HL-60 (cell line): ENCODE data around the gene SF3B3.

Source experiments
- GABPA ChIP-seq: IDR thresholded peaks from 2 replicates; pipeline ENCODE4 v1.6.1; 2012; ENCODE audit warnings: low read depth
- POLR2AphosphoS5 ChIP-seq: IDR thresholded peaks from 2 replicates; pipeline ENCODE4 v1.6.1; 2012; ENCODE audit warnings: low read depth
- SPI1 ChIP-seq: IDR thresholded peaks from 2 replicates; pipeline ENCODE4 v1.6.1; 2012; ENCODE audit warnings: low read depth, mild to moderate bottlenecking, borderline replicate concordance
- TF ChIP-seq, protein P1 (sequence below): IDR thresholded peaks from one replicate; pipeline ENCODE4 v1.5.1; 2011; ENCODE audit warnings: low read length, control low read depth, inconsistent platforms; ENCODE audit not compliant: insufficient read depth
- TF ChIP-seq, protein P2 (sequence below): IDR thresholded peaks from 2 replicates; pipeline ENCODE4 v1.6.1; 2012; ENCODE audit warnings: low read depth; ENCODE audit not compliant: insufficient replicate concordance

DNA sequence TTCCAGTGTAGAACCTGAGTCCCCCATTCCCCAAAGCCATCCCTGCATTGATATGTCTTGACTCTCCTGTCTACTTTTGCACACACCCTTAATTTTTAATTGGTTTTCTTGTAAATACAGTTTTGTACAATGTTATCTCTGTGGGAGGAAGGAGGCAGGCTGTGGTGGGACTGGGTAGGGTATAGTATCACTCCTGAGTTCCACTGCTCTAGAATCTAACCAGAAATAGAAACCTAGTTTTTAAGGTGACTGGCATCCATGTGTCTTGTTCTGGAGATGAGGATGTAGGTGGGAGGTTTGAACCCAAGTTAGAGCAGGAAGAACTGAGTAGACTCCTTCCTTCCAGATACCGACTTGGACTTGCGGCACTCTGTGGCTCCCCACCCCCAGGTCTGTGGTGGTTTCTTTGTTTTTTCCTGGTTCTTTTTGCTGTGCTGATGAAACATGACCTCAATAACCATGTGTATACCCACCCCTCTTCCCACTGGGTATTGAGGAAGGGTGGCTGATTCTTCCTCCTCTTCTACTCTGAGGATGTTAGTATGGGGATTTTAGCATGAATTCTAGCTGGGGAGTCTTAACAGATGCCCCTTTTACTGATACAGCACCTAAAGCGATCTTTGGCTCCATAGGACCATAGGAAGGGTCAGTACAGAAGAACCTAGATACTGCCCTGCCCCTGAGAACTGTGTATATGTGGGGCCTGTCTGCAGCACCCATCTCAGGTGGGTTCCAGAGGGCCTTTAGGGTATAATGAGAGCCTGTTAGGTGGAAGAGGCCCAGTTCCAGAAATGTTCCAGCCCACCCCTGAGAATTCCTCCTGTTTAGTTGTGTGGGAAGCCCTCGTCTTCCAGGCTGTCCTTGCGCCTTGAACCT is 48.7 kb downstream of the SF3B3 start:
- TF ChIP-seq, protein P1, sequence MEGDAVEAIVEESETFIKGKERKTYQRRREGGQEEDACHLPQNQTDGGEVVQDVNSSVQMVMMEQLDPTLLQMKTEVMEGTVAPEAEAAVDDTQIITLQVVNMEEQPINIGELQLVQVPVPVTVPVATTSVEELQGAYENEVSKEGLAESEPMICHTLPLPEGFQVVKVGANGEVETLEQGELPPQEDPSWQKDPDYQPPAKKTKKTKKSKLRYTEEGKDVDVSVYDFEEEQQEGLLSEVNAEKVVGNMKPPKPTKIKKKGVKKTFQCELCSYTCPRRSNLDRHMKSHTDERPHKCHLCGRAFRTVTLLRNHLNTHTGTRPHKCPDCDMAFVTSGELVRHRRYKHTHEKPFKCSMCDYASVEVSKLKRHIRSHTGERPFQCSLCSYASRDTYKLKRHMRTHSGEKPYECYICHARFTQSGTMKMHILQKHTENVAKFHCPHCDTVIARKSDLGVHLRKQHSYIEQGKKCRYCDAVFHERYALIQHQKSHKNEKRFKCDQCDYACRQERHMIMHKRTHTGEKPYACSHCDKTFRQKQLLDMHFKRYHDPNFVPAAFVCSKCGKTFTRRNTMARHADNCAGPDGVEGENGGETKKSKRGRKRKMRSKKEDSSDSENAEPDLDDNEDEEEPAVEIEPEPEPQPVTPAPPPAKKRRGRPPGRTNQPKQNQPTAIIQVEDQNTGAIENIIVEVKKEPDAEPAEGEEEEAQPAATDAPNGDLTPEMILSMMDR = no peak
- TF ChIP-seq GABPA (no peak), POLR2AphosphoS5 (no peak; the same call in 1 of the 2 replicates), SPI1 (no peak)
- TF ChIP-seq, protein P2, sequence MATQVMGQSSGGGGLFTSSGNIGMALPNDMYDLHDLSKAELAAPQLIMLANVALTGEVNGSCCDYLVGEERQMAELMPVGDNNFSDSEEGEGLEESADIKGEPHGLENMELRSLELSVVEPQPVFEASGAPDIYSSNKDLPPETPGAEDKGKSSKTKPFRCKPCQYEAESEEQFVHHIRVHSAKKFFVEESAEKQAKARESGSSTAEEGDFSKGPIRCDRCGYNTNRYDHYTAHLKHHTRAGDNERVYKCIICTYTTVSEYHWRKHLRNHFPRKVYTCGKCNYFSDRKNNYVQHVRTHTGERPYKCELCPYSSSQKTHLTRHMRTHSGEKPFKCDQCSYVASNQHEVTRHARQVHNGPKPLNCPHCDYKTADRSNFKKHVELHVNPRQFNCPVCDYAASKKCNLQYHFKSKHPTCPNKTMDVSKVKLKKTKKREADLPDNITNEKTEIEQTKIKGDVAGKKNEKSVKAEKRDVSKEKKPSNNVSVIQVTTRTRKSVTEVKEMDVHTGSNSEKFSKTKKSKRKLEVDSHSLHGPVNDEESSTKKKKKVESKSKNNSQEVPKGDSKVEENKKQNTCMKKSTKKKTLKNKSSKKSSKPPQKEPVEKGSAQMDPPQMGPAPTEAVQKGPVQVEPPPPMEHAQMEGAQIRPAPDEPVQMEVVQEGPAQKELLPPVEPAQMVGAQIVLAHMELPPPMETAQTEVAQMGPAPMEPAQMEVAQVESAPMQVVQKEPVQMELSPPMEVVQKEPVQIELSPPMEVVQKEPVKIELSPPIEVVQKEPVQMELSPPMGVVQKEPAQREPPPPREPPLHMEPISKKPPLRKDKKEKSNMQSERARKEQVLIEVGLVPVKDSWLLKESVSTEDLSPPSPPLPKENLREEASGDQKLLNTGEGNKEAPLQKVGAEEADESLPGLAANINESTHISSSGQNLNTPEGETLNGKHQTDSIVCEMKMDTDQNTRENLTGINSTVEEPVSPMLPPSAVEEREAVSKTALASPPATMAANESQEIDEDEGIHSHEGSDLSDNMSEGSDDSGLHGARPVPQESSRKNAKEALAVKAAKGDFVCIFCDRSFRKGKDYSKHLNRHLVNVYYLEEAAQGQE = no peak
